HCT116 (cell line): ENCODE measurements around the gene AUTS2. TPM values are rescaled to one million over a fixed set of nuclear protein-coding genes. Genes with fewer than 3 reads are reported as not detected.

Source experiments
- ATAC-seq: fragments of 200-7000 bp; cut with Tn5 transposase; 2 replicates; pipeline ENCODE4 v1.9.1; 2020; ENCODE audit warnings: mild to moderate bottlenecking, moderate library complexity
- BruUV-seq: library from RNA; stranded (reverse); fragments of 400-500 nt; replicated peaks from 2 replicates; lab custom pipeline; 2021; lab: Mats Ljungman, UMichigan
- CTCF ChIA-PET: fragments of 300-600 bp; sonication (Branson Sonifier 250); formaldehyde crosslinking; loops from one replicate; lab custom pipeline; 2021; ENCODE audit warnings: antibody characterized with exemption; lab: Charles Lee
- POLR2A ChIA-PET: fragments of 300-600, 350-600 bp; sonication (Branson Sonifier 250); formaldehyde crosslinking; loops from one replicate; lab custom pipeline; 2021; ENCODE audit warnings: antibody characterized with exemption; lab: Charles Lee
- RAD21 ChIA-PET, 2 experiments: fragments of 300-600 bp; sonication (Branson Sonifier 250); formaldehyde crosslinking; loops; one replicate each; lab custom pipeline; 2023; ENCODE audit warnings: low total read pairs in 2 of 2; ENCODE audit not compliant: uncharacterized antibody in 2 of 2, unreplicated experiment in 2 of 2, low non-redundant PET in 1 of 2; lab: Charles Lee
- DNase-seq: peaks from one replicate; pipeline ENCODE4 v3.0.0-alpha.2; 2010; ENCODE audit warnings: low read depth, low spot score
- H2AFZ ChIP-seq: fragments of 200-600 bp; shearing (Covaris generic), sonication (generic); 2 replicates; pipeline ENCODE4 v1.6.1; 2017; ENCODE audit warnings: low read depth, mixed run types, mixed read lengths, antibody characterized with exemption, low read length; ENCODE audit not compliant: poor library complexity, severe bottlenecking
- H3K27ac ChIP-seq: 2 replicates; pipeline ENCODE4 v1.5.1; 2012; ENCODE audit warnings: low read depth, low read length
- H3K27me3 ChIP-seq: fragments of 200-600 bp; sonication (generic); 2 replicates; pipeline ENCODE4 v1.6.1; 2016; ENCODE audit warnings: mixed run types, low read length, mixed read lengths; ENCODE audit not compliant: insufficient read depth
- H3K36me3 ChIP-seq, 2 experiments: fragments of 200-500 bp in 1 of 2; fragments of 200-600 bp in 1 of 2; sonication (Bioruptor generic) in 1 of 2; sonication (generic) in 1 of 2; 2 replicates each; pipeline versions ENCODE4 v1.5.1 to v1.6.1; 2014 to 2016; ENCODE audit warnings: low read length in 2 of 2, inconsistent platforms in 1 of 2, mixed read lengths in 1 of 2, mixed run types in 1 of 2; ENCODE audit not compliant: insufficient read depth in 2 of 2, control insufficient read depth in 1 of 2
- H3K4me1 ChIP-seq, 2 experiments: fragments of 200-600 bp in 1 of 2; sonication (generic) in 1 of 2; 2 replicates each; pipeline versions ENCODE4 v1.5.1 to v1.6.1; 2012 to 2017; ENCODE audit warnings: low read length in 2 of 2, inconsistent platforms in 1 of 2, mild to moderate bottlenecking in 1 of 2, mixed read lengths in 1 of 2, mixed run types in 1 of 2, moderate library complexity in 1 of 2; ENCODE audit not compliant: insufficient read depth in 2 of 2, control insufficient read depth in 1 of 2
- H3K4me2 ChIP-seq: fragments of 200-600 bp; sonication (generic); 2 replicates; pipeline ENCODE4 v1.6.1; 2017; ENCODE audit warnings: mixed run types, low read length, mixed read lengths
- H3K4me3 ChIP-seq, 2 experiments: fragments of 200-600 bp in 1 of 2; sonication (generic) in 1 of 2; replicated peaks in 1 of 2; 2 replicates each; pipeline ENCODE4 v1.5.1; 2011 to 2016; ENCODE audit warnings: low read length in 2 of 2, control low read depth in 1 of 2, low read depth in 1 of 2, mild to moderate bottlenecking in 1 of 2, mixed read lengths in 1 of 2, mixed run types in 1 of 2
- H3K79me2 ChIP-seq: fragments of 200-600 bp; sonication (generic); 2 replicates; pipeline ENCODE4 v1.6.1; 2017; ENCODE audit warnings: mild to moderate bottlenecking, mixed run types, low read length, moderate library complexity, mixed read lengths; ENCODE audit not compliant: insufficient read depth
- H3K9ac ChIP-seq: fragments of 200-600 bp; sonication (generic); 2 replicates; pipeline ENCODE4 v1.6.1; 2016; ENCODE audit warnings: low read length, mixed read lengths
- H3K9me2 ChIP-seq: fragments of 200-600 bp; sonication (generic), shearing (Covaris generic); 2 replicates; pipeline ENCODE4 v1.6.1; 2017; ENCODE audit warnings: mixed run types, mild to moderate bottlenecking, moderate library complexity; ENCODE audit not compliant: insufficient read depth
- H3K9me3 ChIP-seq, 2 experiments: fragments of 200-500 bp in 1 of 2; fragments of 200-600 bp in 1 of 2; sonication (Bioruptor generic) in 1 of 2; sonication (generic) in 1 of 2; 2 replicates each; pipeline ENCODE4 v1.6.1; 2014 to 2017; ENCODE audit warnings: low read length in 2 of 2, mixed read lengths in 2 of 2, inconsistent platforms in 1 of 2, low read depth in 1 of 2, mild to moderate bottlenecking in 1 of 2, mixed run types in 1 of 2, moderate library complexity in 1 of 2; ENCODE audit not compliant: control insufficient read depth in 1 of 2, insufficient read depth in 1 of 2
- H4K20me1 ChIP-seq: fragments of 200-600 bp; sonication (generic), shearing (Covaris generic); 2 replicates; pipeline ENCODE4 v1.6.1; 2017; ENCODE audit warnings: mixed run types, mild to moderate bottlenecking, moderate library complexity; ENCODE audit not compliant: insufficient read depth
- ATF3 ChIP-seq: IDR thresholded peaks from 2 replicates; pipeline ENCODE4 v1.6.1; 2012
- CEBPB ChIP-seq: IDR thresholded peaks from 2 replicates; pipeline ENCODE4 v1.6.1; 2012; ENCODE audit warnings: low read depth
- CTCF ChIP-seq, 3 experiments: fragments of 200-600 bp in 1 of 3; sonication (generic) in 1 of 3; IDR thresholded peaks in 2 of 3; conservative IDR thresholded peaks in 1 of 3; 2 replicates each; pipeline ENCODE4 v1.5.1; 2012 to 2017; ENCODE audit warnings: low read depth in 2 of 3, low read length in 2 of 3, antibody characterized with exemption in 1 of 3, borderline replicate concordance in 1 of 3, control low read depth in 1 of 3, mild to moderate bottlenecking in 1 of 3, mixed read lengths in 1 of 3, mixed run types in 1 of 3, moderate library complexity in 1 of 3; ENCODE audit not compliant: insufficient read depth in 1 of 3
- ELF1 ChIP-seq: IDR thresholded peaks from 2 replicates; pipeline ENCODE4 v1.6.1; 2012; ENCODE audit warnings: low read depth, borderline replicate concordance
- EZH2 ChIP-seq: fragments of 200-600 bp; sonication (generic); IDR thresholded peaks from 2 replicates; pipeline ENCODE4 v1.6.1; 2017; ENCODE audit warnings: antibody characterized with exemption, mixed run types
- EZH2phosphoT487 ChIP-seq: fragments of 200-600 bp; IDR thresholded peaks from 2 replicates; pipeline ENCODE4 v1.6.1; 2018; ENCODE audit warnings: antibody characterized with exemption, borderline replicate concordance
- FOSL1 ChIP-seq: IDR thresholded peaks from 2 replicates; pipeline ENCODE4 v1.6.1; 2012; ENCODE audit warnings: low read depth
- JUND ChIP-seq: IDR thresholded peaks from 2 replicates; pipeline ENCODE4 v1.6.1; 2012
- MAX ChIP-seq: IDR thresholded peaks from 2 replicates; pipeline ENCODE4 v1.6.1; 2012
- POLR2A ChIP-seq: IDR thresholded peaks from 2 replicates; pipeline ENCODE4 v1.7.0; 2011; ENCODE audit warnings: borderline replicate concordance; ENCODE audit not compliant: insufficient read depth, insufficient read length; ENCODE audit errors: extremely low read depth
- POLR2AphosphoS5 ChIP-seq: IDR thresholded peaks from 2 replicates; pipeline ENCODE4 v1.6.1; 2011; ENCODE audit warnings: mild to moderate bottlenecking, low read depth, low read length, moderate library complexity
- REST ChIP-seq: IDR thresholded peaks from 2 replicates; pipeline ENCODE4 v1.6.1; 2012; ENCODE audit warnings: low read depth
- SIN3A ChIP-seq: IDR thresholded peaks from 2 replicates; pipeline ENCODE4 v1.6.1; 2012; ENCODE audit warnings: low read depth
- SP1 ChIP-seq: IDR thresholded peaks from 2 replicates; pipeline ENCODE4 v1.6.1; 2012; ENCODE audit warnings: low read depth
- SRF ChIP-seq: IDR thresholded peaks from 2 replicates; pipeline ENCODE4 v1.6.1; 2012; ENCODE audit warnings: low read depth
- TCF7L2 ChIP-seq: IDR thresholded peaks from 2 replicates; pipeline ENCODE4 v1.7.0; 2011; ENCODE audit warnings: borderline replicate concordance, inconsistent platforms; ENCODE audit not compliant: insufficient read depth, insufficient read length; ENCODE audit errors: extremely low read depth
- ZBTB33 ChIP-seq: IDR thresholded peaks from 2 replicates; pipeline ENCODE4 v1.6.1; 2011; ENCODE audit warnings: mild to moderate bottlenecking, low read length, moderate library complexity; ENCODE audit not compliant: insufficient replicate concordance; ENCODE audit errors: extremely low read depth
- ZNF274 ChIP-seq: fragments of 200-500 bp; sonication (Bioruptor generic); IDR thresholded peaks from 2 replicates; pipeline ENCODE4 v1.6.1; 2014; ENCODE audit warnings: mild to moderate bottlenecking, low read depth, low read length, inconsistent platforms
- intact Hi-C: fragments of 100-400 bp; cut with micrococcal nuclease; formaldehyde crosslinking; loops from 2 replicates; pipeline ENCODE4 v1.10.0; 2022
- total RNA-seq: library from RNA; stranded (reverse); gene quantifications from one replicate; pipeline ENCODE4 v1.2.1, GENCODE V29; 2021; ENCODE audit not compliant: unreplicated experiment

The AUTS2 gene
- total RNA-seq, 1 experiment from 2014 or later: 0.93 TPM

- no peak for TF ChIP-seq ELF1
- no peak for TF ChIP-seq POLR2A
- TF ChIP-seq EZH2phosphoT487: no peak
- TF ChIP-seq EZH2: no peak
- no peak for TF ChIP-seq SRF
- TF ChIP-seq, all 23 proteins: peak for 0
Observed at GRCh38 chr7:70319057-70319456, 720.8 kb downstream of the AUTS2 start (continued).

- Histone ChIP-seq H3K27me3 (no peaks in the 10 kb centered on the region), H4K20me1 (no peaks in the 10 kb centered on the region), H3K27ac (no peak overlapping the region), H3K9me2 (no peaks in the 10 kb centered on the region), H3K36me3 (no peaks in the 10 kb centered on the region), H3K4me2 (no peak overlapping the region), H2AFZ (no peak overlapping the region), H3K4me1 (no peaks in the 10 kb centered on the region), H3K9me3 (peaks cover 5 to 45% of the 10 kb centered on the region in 2 experiments; a peak in 2 of 4 replicates), H3K4me3 (no peak overlapping the region), H3K79me2 (no peaks in the 10 kb centered on the region), H3K9ac (no peak overlapping the region)
- POLR2A ChIA-PET: no interaction called here
- intact Hi-C loops: no loop called here
- ATAC-seq (no peak), DNase-seq (no peak)
- BruUV-seq: no TSS peak
- CTCF ChIA-PET: no interaction called here
- RAD21 ChIA-PET: no interaction called here
- TF ChIP-seq POLR2AphosphoS5: no peak
- no peak for TF ChIP-seq EZH2phosphoT487
- TF ChIP-seq ELF1: no peak
- TF ChIP-seq SP1: no peak
- no peak for TF ChIP-seq REST
- TF ChIP-seq ZBTB33: no peak
- TF ChIP-seq SRF: no peak
- no peak for TF ChIP-seq CEBPB
- TF ChIP-seq ZNF274: no peak
- TF ChIP-seq CTCF (IDR thresholded peaks at IDR 0.05 in 2 of 3, conservative IDR thresholded peaks at IDR 0.05 in 1 of 3; ENCODE audit: borderline replicate concordance in 1 of 3, insufficient read depth in 1 of 3, low read depth in 2 of 3, low read length in 2 of 3): no peak
- no peak for TF ChIP-seq JUND
- TF ChIP-seq POLR2A: no peak
- TF ChIP-seq EZH2: no peak
- no peak for TF ChIP-seq FOSL1
- no peak for TF ChIP-seq MAX
- TF ChIP-seq ATF3: no peak
- TF ChIP-seq TCF7L2: no peak
- no peak for TF ChIP-seq SIN3A
Observed at GRCh38 chr7:70321016-70321590, 722.8 kb downstream of the AUTS2 start.
